Measurements from ENCODE around the gene RAB26.
"Not testable (repeated sequence)": the region's sequence is repeated elsewhere in the genome, so short reads cannot be mapped to it uniquely, and the experiment has no call there.

The RAB26 gene

GRCh38 chr16:2196162-2196980 lies 47.9 kb downstream of the RAB26 start, which contains the start of gene CASKIN1:
CASKIN1 (minus strand) TSS chr16:2196605; CDS start chr16:2196432, 173 bp downstream.
- DNase-seq (ENCODE audit: low read depth in 2 of 2), result no peak

DNA sequence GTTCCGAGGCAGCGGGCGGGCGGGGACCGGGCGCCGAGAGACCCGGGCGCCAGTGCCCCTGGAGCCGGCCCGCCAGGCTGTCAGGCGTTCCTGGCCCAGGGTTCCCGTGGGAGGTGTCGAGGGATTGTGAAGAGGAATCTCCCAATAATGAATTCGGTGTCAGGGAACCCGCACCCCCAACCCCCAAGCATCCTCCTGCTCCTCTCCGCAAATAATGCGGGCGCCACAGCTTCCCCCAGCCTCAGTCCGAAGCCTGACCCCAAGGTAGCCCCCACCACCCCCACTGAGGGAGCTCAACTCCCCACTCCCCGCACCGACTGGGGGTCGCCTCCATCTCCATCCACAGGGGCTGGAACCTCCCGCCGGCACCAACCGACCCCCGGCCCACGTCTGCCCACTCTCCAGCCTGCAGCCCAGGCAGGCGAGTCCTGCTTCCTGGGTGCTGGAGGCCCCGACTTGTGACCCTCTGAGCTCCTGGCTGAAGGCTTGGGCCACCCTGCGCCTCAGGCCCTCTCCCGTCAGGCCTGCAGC lies 48.6 kb downstream of the RAB26 start:
- no peak for DNase-seq (ENCODE audit: low read depth in 2 of 2)

GRCh38 chr16:2197765-2198164 lies 49.3 kb downstream of the RAB26 start:
- DNase-seq (ENCODE audit: low read depth in 2 of 2), result no peak

DNA sequence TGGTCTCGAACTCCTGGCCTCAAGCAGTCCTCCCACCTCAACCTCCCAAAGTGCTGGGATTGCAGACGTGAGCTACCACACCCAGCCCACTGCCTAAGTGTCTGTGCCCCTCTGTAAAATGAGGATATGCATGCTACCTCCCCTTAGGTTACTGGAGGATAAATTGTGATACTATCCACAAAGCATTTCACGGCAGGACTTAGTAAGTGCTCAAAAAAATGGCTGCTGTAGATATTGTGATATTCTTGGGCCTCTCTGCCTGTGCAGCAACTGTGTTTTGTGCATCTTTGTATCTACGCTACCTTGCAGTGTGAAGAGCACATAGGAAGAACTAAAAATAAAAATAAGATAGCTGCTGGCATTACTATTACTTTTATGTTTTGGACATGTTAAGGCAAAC lies 49.9 kb downstream of the RAB26 start:
- DNase-seq (ENCODE audit: low read depth in 2 of 2), result no peak

DNA sequence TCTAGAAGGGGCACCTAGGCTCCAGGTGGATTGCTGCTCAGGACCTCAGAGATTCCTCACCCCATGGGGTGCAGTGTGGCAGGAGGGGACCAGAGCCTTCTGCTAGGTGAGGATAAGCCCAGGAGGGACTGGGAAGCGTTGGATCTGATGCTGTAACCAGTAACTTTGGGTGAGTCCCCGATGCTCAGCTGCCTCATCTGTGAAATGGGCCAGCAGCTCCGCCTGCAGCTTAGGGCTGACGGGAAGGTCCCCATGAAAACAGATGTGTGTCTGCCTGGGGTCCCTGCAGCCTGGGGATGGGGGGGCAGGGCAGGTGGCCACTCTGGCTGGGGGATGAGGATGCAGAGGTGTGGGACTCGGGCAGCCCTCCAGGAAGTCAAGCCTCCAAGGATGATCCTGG lies 50.7 kb downstream of the RAB26 start:
- DNase-seq (ENCODE audit: low read depth in 2 of 2), result no peak

DNA sequence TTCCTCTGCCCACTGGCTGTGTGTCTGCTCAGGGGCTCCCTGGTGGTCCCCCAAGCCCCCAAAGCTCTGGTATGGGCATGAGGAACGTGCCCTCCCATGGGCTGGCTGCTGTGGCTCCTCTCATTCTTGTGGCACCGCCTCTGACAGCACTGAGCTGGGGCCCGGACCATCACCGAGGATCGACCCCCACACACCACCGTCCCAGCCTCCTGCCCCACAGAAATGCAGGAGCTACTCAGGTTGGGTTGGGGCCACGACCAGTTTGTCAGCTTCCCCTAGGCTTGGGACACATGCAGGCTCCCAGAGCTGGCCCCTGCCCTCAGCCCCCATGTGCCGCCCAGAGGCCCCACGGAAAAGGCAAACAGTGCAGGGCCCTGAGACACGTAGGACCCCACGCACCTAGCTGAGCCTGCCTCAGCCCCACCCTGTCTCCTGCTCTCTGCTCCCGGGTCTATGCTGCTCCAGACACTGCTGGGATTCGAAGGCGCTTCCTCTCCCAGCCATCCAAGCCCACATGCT lies 51.3 kb downstream of the RAB26 start:
- DNase-seq (ENCODE audit: low read depth in 2 of 2), result no peak

GRCh38 chr16:2200313-2200712 lies 51.9 kb downstream of the RAB26 start:
- no peak for DNase-seq (ENCODE audit: low read depth in 2 of 2)

DNA sequence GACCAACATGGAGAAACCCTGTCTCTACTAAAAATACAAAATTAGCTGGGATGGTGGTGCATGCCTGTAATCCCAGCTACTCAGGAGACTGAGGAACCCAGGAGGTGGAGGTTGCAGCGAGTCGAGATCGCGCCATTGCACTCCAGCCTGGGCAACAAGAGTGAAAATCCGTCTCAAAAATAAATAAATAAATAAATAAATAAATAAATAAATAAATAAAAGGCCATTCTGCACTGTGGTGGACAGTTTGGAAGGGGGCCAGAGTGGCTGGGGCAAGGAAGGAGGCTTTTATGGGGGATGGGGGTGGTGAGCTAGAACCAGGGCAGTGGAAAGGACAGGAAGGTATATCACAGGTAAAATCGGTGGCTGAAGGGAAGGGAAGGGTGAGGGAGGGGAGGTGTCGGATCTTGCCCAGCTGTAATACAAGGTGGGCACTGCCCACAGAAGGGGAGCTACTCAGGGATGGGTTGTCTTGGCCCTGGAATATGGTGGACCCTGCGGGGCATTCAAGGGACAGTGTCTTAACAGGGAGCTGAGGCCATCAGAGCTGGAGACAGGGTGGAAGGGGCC lies 54.8 kb downstream of the RAB26 start:
- DNase-seq (ENCODE audit: low read depth in 2 of 2), result not testable (repeated sequence)

Data from activated CD8-positive, alpha-beta memory T cell treated with anti-CD3 and anti-CD28 coated beads for 4 hours (primary cell).